Esophagus muscularis mucosa (tissue), 3 donors: ENCODE data around the gene GNAO1.

Experiments used
- POLR2A ChIP-seq: fragments of 450-650 bp; IDR thresholded peaks from one replicate; pipeline ENCODE4 v1.6.1; 2017; ENCODE audit warnings: antibody characterized with exemption, moderate library complexity, mild to moderate bottlenecking, low read depth
- TF ChIP-seq, protein P1 (sequence below), 3 experiments: fragments of 200-600 bp in 2 of 3; fragments of 450-650 bp in 1 of 3; sonication (generic) in 2 of 3; IDR thresholded peaks; one replicate each; pipeline ENCODE4 v1.5.1; 2017 to 2019; ENCODE audit warnings: antibody characterized with exemption in 3 of 3, mild to moderate bottlenecking in 2 of 3, moderate library complexity in 1 of 3

DNA sequence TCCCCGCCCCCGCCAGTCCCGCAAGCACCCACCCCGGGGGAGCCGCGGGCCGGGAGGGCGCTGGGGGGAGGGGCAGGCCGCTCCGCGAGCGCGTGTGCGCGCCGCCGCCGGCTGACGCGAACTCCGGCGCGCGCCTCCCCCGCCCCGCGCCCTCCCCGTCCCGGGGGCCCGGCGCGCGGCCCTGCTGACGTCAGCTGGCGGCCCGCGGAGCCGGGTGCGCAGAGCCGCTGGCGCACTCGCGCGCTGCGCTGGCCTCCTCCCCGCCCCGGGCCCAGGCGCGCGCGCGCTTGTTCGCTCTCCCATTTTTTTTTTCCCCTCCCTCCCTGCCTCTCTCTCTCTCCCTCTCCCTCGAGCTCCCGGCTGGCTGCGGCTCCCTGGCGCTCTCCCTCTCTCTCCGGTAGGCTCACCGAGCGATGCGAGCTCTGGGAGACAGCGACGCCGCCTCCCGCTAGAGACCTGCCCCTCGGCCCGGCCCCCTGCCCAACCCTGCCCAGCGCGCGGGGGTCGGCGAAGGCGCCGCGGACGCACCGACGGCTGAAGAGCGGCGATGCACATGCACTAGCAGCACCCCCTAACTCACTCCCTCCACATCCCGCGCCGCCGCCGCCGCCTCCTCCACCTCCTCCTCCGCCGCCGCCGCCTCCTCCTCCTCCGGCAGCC is at the start of gene GNAO1:
- TF ChIP-seq, protein P1, sequence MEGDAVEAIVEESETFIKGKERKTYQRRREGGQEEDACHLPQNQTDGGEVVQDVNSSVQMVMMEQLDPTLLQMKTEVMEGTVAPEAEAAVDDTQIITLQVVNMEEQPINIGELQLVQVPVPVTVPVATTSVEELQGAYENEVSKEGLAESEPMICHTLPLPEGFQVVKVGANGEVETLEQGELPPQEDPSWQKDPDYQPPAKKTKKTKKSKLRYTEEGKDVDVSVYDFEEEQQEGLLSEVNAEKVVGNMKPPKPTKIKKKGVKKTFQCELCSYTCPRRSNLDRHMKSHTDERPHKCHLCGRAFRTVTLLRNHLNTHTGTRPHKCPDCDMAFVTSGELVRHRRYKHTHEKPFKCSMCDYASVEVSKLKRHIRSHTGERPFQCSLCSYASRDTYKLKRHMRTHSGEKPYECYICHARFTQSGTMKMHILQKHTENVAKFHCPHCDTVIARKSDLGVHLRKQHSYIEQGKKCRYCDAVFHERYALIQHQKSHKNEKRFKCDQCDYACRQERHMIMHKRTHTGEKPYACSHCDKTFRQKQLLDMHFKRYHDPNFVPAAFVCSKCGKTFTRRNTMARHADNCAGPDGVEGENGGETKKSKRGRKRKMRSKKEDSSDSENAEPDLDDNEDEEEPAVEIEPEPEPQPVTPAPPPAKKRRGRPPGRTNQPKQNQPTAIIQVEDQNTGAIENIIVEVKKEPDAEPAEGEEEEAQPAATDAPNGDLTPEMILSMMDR (IDR thresholded peaks at IDR 0.05): no peak
- no peak for TF ChIP-seq POLR2A
